ENCODE results near the gene INSIG2.
A peak's percentile ranks its signal among the peaks of the same experiment; 100 is the strongest.

Gene INSIG2

DNA sequence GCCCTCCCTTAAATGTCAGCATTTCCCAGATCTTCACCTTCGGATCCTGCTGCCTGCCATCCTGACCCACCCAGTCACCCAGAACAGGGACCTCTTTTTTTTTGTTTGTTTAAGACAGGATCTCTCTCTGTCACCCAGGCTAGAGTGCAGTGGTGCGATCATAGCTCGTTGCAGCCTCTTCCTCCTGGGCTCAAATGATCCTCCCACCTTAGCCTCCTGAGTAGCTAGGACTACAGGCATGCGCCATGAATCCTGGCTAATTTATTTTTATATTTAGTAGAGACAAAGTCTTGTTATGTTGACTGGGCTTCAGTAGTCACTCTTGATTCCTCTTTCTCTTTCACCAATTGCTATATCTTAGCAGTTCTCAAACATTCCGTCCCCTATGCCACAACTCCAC, 39.0 kb downstream of the INSIG2 start:
- FAIRE-seq, result no peak

DNA sequence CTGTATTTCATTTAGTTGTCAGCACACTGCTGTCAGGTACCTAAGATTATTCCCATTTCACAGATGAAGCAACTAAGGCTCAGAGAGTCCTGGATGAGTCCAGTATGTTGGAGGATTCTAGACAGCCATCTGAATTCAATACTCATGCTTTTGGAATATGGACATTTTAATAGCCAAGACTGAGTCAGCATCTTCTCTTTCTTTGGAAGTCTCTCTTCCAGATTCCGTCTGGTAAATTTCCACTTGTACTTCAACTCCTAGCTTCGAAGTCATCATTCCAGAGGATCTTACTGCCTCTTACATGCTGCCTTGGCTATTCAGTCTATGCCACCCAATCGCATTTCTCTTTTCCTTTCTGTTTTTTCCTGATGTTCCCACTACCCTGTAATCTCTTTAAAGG, 40.6 kb downstream of the INSIG2 start:
- DNase-seq (ENCODE audit: low spot score), result no peak
- no peak for FAIRE-seq

More for the DNA sequence above, 39.0 kb downstream of the INSIG2 start:
- DNase-seq (ENCODE audit: low spot score), result no peak

DNA sequence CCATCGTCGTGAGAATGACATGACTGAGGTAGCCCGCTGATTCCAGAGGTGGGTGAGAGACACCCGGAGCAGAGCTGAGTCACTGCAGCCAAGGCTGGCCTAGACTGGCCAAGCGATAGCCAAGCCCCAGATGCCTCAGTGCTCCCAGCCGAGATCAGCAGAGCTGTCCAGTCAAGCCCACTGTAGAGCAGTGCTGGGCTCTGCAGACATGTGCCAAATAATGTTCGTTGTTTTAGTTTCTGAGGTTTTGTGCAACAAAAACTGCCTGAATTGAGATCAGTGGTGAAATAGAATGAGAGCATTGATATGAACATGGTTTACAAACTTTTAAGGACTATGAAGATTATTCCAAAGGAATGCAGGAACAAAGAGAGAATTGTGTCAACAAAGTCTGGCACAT, 42.1 kb downstream of the INSIG2 start:
- DNase-seq (ENCODE audit: low spot score) (peak; percentile 48), FAIRE-seq (peak; percentile 62)

GRCh38 chr2:118131771-118132170, 43.5 kb downstream of the INSIG2 start:
- DNase-seq (ENCODE audit: low spot score), result no peak
- FAIRE-seq, result no peak

GRCh38 chr2:118133916-118134315, 45.6 kb downstream of the INSIG2 start:
- DNase-seq (ENCODE audit: low spot score), result no peak
- FAIRE-seq, result no peak

DNA sequence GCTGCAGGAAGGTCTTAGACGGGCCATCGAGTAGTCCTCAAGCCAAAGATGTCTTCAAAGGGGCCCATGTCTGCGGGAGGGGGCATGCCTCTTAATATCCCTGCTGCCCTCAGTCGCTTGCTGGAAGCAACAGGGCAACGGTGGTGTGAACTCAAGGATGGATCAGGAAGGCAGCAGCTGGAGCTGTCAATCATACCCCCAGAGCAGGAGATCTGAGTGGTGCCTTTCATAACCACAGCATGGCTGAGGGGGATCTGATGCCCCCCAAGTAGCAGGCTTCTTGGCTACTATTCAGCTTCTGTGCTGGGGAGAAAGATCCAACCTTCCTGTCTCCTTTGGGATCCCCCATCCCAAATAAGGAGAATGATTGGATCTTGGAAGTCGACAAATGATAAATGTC, 46.4 kb downstream of the INSIG2 start:
- DNase-seq (ENCODE audit: low spot score), result no peak
- no peak for FAIRE-seq

DNA sequence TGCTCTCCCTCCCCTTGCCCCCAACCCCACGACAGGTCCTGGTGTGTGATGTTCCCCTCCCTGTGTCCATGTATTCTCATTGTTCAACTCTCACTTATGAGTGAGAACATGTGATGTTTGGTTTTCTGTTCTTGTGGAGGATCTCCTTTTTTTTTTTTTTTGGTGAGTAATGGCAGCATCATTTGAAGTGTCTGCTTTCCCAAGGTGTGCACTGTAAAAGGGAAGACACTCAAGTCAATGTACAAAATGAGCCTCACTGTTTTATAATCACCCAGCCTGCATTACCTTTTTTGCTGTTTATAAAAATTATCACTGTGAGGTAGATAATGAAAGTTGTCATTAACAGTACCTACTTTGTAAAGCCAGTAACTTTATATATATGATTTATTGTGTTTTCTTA, 56.9 kb downstream of the INSIG2 start:
- DNase-seq (ENCODE audit: low spot score) (no peak), FAIRE-seq (no peak)

DNA sequence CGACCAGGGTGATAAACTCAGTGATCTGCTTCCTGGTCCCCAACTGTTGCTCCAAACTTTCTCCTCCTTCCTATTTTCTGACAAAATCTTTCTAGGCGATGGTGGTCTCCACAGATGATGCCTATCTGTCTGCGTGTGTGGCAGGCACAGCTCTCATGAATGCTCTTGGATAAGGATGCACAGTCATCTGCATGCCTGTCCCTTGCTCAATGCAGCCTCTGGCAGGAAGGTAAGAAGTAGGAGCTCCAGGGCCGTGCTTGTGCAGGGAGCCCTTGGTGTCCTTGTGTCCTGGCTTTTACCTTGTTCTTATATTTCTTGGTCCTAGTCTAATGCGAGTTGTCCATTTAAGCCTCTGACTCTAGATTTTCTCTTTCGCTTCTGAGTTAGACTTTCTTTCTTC, 57.5 kb downstream of the INSIG2 start:
- DNase-seq (ENCODE audit: low spot score) (no peak), FAIRE-seq (no peak)

GRCh38 chr2:118146315-118147283, 58.3 kb downstream of the INSIG2 start:
- FAIRE-seq (no peak), DNase-seq (ENCODE audit: low spot score) (no peak)

GRCh38 chr2:118148133-118148532, 59.9 kb downstream of the INSIG2 start:
- no peak for FAIRE-seq
- no peak for DNase-seq (ENCODE audit: low spot score)

DNA sequence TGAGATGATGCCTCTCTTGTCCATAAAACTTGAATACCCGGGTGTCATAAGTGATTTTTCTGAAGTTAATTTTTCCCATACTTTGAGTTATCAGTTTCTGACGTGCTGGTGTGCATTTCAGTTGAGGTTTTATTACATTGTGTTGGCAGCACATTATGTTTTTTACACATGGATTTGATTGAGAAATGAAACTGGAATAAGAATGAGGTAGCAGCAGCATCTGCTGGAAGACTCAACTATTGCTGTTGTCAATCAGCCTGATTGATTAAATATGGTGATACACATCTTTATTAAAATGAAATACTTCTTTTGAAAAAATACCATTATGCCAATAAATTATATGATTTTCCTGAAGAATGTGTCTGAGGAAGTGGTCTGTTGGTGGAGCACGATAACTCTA, 60.5 kb downstream of the INSIG2 start:
- DNase-seq (ENCODE audit: low spot score) (no peak), FAIRE-seq (no peak)

- FAIRE-seq (no peak), DNase-seq (ENCODE audit: low spot score) (no peak)
Measured at GRCh38 chr2:118150294-118150693, 62.0 kb downstream of the INSIG2 start.

- FAIRE-seq (no peak), DNase-seq (ENCODE audit: low spot score) (no peak)
Measured at GRCh38 chr2:118151831-118152230, 63.6 kb downstream of the INSIG2 start.

GRCh38 chr2:118153433-118153832, 65.2 kb downstream of the INSIG2 start:
- DNase-seq (ENCODE audit: low spot score), result no peak
- FAIRE-seq, result peak; percentile 37

GRCh38 chr2:118154176-118154575, 65.9 kb downstream of the INSIG2 start:
- FAIRE-seq (no peak), DNase-seq (ENCODE audit: low spot score) (no peak)
